ENCODE results near the gene ALDH4A1. TPM values are rescaled to one million over a fixed set of nuclear protein-coding genes. Genes with fewer than 3 reads are reported as not detected.

The ALDH4A1 gene
- total and polyA plus RNA-seq, 2 experiments from 2014 or later: 11.3 to 33.8 TPM

DNA sequence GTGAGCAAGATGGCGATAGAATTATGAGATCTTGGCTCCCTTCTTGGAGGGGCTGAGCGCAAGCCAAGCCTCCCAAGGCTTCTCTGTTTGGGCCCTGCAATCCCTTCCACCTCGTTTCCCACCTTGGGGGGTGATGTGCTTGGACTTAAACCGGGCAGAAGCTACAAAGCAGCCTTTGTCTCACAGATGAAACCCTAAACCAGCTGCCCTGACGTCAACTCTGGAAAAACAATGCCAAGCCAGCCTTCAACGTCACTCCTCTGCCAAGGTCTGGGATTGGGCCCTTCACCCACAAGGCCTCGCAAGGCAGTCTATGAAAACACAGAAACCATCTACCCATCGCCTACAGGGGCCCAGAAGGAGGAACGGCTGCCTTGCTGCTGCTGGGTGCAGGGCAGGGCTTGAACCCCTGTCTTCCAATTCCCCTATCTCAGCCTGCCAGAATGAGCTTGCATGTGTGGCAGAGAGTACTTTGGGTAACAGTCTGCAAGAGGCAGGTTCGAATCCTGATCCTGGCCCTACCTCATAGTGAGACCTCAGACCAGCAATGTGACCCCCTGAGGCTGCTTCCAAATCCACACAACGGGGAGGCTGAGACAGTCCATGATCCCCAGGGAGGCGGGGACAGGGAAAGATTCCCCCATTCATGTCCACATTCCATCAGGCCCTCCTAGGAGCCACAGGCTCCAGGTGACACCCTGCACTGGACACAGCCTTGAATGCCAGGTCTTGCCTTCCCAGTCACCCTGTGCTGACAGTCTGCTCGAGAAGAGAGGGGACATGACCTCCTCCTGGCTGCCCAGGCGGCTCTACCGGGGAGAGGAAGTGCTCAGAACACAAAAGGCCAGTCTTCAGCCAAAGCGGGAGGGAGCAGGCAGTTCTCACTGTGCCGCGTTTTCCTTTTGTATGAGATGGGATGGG is 39.1 kb upstream of the ALDH4A1 start:
- Histone ChIP-seq H3F3A (replicated peaks; ENCODE audit: low read depth) (no peaks in the 10 kb centered on the region), H3K27ac (ENCODE audit: low read depth) (0 out of 2 replicates have a peak overlapping the region, but pooled peaks have one; percentile 72), H3K4me2 (peak overlapping the region; percentile 29; the same call in 1 of the 2 replicates), H3K27me3 (ENCODE audit: insufficient read depth) (no peaks in the 10 kb centered on the region), H3K9me2 (ENCODE audit: insufficient read depth) (no peaks in the 10 kb centered on the region), H4K20me1 (replicated peaks; ENCODE audit: insufficient read depth) (no peaks in the 10 kb centered on the region; the same call in 1 of the 2 replicates), H3K4me3 (no peak overlapping the region), H3K4me1 (ENCODE audit: insufficient read depth) (peaks cover 11% of the 10 kb centered on the region; the same call in 1 of the 2 replicates), H2AFZ (peak overlapping the region; percentile 38; the same call in 1 of the 2 replicates), H3K79me2 (replicated peaks; ENCODE audit: insufficient read depth) (no peaks in the 10 kb centered on the region; the same call in 1 of the 2 replicates), H3K36me3 (ENCODE audit: insufficient read depth) (no peaks in the 10 kb centered on the region)
- peak; percentile 52 for ATAC-seq
- peaks cover 47% of the 10 kb centered on the region for H3K4me1 Mint-ChIP-seq
- TF ChIP-seq POLR2AphosphoS5 (IDR thresholded peaks at IDR 0.05; ENCODE audit: low read depth) (no peak), EZH2 (IDR thresholded peaks at IDR 0.05; ENCODE audit: low read depth, unreplicated experiment) (no peak), ZNF114 (CRISPR knock-in tag; IDR thresholded peaks at IDR 0.05) (no peak), STAT1 (IDR thresholded peaks at IDR 0.05; ENCODE audit: unreplicated experiment) (no peak), CREB1 (CRISPR knock-in tag; IDR thresholded peaks at IDR 0.05; ENCODE audit: low read depth) (peak; percentile 44; the same call in 1 of the 2 replicates), ZNF331 (CRISPR knock-in tag; IDR thresholded peaks at IDR 0.05; ENCODE audit: low read depth) (no peak)
- TF ChIP-seq, protein P1, sequence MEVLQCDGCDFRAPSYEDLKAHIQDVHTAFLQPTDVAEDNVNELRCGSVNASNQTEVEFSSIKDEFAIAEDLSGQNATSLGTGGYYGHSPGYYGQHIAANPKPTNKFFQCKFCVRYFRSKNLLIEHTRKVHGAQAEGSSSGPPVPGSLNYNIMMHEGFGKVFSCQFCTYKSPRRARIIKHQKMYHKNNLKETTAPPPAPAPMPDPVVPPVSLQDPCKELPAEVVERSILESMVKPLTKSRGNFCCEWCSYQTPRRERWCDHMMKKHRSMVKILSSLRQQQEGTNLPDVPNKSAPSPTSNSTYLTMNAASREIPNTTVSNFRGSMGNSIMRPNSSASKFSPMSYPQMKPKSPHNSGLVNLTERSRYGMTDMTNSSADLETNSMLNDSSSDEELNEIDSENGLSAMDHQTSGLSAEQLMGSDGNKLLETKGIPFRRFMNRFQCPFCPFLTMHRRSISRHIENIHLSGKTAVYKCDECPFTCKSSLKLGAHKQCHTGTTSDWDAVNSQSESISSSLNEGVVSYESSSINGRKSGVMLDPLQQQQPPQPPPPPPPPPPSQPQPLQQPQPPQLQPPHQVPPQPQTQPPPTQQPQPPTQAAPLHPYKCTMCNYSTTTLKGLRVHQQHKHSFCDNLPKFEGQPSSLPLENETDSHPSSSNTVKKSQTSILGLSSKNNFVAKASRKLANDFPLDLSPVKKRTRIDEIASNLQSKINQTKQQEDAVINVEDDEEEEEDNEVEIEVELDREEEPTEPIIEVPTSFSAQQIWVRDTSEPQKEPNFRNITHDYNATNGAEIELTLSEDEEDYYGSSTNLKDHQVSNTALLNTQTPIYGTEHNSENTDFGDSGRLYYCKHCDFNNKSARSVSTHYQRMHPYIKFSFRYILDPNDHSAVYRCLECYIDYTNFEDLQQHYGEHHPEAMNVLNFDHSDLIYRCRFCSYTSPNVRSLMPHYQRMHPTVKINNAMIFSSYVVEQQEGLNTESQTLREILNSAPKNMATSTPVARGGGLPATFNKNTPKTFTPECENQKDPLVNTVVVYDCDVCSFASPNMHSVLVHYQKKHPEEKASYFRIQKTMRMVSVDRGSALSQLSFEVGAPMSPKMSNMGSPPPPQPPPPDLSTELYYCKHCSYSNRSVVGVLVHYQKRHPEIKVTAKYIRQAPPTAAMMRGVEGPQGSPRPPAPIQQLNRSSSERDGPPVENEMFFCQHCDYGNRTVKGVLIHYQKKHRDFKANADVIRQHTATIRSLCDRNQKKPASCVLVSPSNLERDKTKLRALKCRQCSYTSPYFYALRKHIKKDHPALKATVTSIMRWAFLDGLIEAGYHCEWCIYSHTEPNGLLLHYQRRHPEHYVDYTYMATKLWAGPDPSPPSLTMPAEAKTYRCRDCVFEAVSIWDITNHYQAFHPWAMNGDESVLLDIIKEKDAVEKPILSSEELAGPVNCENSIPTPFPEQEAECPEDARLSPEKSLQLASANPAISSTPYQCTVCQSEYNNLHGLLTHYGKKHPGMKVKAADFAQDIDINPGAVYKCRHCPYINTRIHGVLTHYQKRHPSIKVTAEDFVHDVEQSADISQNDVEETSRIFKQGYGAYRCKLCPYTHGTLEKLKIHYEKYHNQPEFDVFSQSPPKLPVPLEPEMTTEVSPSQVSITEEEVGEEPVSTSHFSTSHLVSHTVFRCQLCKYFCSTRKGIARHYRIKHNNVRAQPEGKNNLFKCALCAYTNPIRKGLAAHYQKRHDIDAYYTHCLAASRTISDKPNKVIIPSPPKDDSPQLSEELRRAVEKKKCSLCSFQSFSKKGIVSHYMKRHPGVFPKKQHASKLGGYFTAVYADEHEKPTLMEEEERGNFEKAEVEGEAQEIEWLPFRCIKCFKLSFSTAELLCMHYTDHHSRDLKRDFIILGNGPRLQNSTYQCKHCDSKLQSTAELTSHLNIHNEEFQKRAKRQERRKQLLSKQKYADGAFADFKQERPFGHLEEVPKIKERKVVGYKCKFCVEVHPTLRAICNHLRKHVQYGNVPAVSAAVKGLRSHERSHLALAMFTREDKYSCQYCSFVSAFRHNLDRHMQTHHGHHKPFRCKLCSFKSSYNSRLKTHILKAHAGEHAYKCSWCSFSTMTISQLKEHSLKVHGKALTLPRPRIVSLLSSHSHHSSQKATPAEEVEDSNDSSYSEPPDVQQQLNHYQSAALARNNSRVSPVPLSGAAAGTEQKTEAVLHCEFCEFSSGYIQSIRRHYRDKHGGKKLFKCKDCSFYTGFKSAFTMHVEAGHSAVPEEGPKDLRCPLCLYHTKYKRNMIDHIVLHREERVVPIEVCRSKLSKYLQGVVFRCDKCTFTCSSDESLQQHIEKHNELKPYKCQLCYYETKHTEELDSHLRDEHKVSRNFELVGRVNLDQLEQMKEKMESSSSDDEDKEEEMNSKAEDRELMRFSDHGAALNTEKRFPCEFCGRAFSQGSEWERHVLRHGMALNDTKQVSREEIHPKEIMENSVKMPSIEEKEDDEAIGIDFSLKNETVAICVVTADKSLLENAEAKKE (CRISPR knock-in tag; IDR thresholded peaks at IDR 0.05): no peak
- H3K36me3 Mint-ChIP-seq (ENCODE audit: low read depth): no peaks in the 10 kb centered on the region; the same call in 2 of the 3 replicates
- H3K27me3 Mint-ChIP-seq (ENCODE audit: insufficient read depth, low read depth, poor library complexity): peaks cover 5% of the 10 kb centered on the region
- no peak overlapping the region for H3K4me3 Mint-ChIP-seq
- peaks cover 3% of the 10 kb centered on the region; the same call in 2 of the 3 replicates for H3K9me3 Mint-ChIP-seq
- H3K27ac Mint-ChIP-seq: no peak overlapping the region; the same call in 1 of the 2 replicates
- DNase-seq (ENCODE audit: low spot score): peak; percentile 52
